H4 (cell line): ENCODE results near the gene NSF. TPM values are rescaled to one million over a fixed set of nuclear protein-coding genes. Genes with fewer than 3 reads are reported as not detected.

Source experiments
- DNase-seq: peaks from one replicate; pipeline ENCODE4 v3.0.0-alpha.2; 2015; ENCODE audit warnings: low spot score
- total RNA-seq: library from RNA; depleted of rRNA; stranded (reverse); fragments of >200 nt; shearing (Covaris generic); gene quantifications from 2 replicates; pipeline ENCODE4 v1.2.3, GENCODE V29; 2014; rRNA removed

NSF gene
- total RNA-seq, 1 experiment from 2014 or later = 68.2 TPM

- no peak for DNase-seq
Measured at GRCh38 chr17:46796956-46797530, 206.6 kb downstream of the NSF start.

GRCh38 chr17:46800573-46800972, 210.1 kb downstream of the NSF start:
- DNase-seq = no peak

GRCh38 chr17:46802800-46803199, 212.3 kb downstream of the NSF start:
- no peak for DNase-seq

- DNase-seq = no peak
Measured at GRCh38 chr17:46803544-46803943, 213.1 kb downstream of the NSF start.

- no peak for DNase-seq
Measured at GRCh38 chr17:46805771-46806170, 215.3 kb downstream of the NSF start.

Other genes with a start within 250 kb of the NSF start
- 15.5 and 16.8 TPM in 2 replicates for gene ARL17B, start 228.9 kb upstream of the NSF start, total RNA-seq
- 1.5 and 1.7 TPM in 2 replicates for gene LRRC37A2, start 78.2 kb upstream of the NSF start, total RNA-seq
- 6.6 and 9.4 TPM in 2 replicates for gene ARL17A, start 11.0 kb upstream of the NSF start, total RNA-seq
- gene WNT3, start 228.0 kb downstream of the NSF start, total RNA-seq = 3.1 and 3.4 TPM in 2 replicates